ENCODE data around the gene DNAJB6. TPM values are rescaled to one million over a fixed set of nuclear protein-coding genes. Genes with fewer than 3 reads are reported as not detected.

Gene DNAJB6
- total RNA-seq, 1 donor from 2014 or later = 172 TPM

DNA sequence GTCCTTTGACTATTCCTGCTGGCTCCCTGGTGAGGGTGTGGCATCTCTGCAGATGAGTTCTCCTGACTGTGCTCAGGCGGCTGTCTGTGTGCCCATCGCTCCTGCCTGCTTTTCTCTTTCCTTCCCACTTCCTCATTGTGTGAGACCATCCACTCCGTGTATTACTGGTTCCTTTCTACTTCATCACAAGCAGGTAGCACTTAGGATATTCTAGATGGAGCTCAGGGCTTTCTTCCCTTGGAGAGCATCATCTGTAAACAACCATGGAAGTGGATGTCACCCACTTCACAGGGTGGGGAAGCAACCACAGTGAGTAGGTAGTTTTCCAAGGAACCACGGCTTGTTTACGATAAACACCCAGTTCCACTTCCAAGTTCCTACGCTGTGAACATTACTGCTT lies 15.7 kb downstream of the DNAJB6 start:
- Histone ChIP-seq H3K4me3 (no peak overlapping the region), H4K20me1 (ENCODE audit: low read depth) (peaks cover 100% of the 10 kb centered on the region), H3K79me2 (ENCODE audit: low read depth) (peaks cover 100% of the 10 kb centered on the region), H3K4me2 (no peak overlapping the region), H3K27me3 (no peaks in the 10 kb centered on the region), H3K9ac (no peak overlapping the region), H2AFZ (replicated peaks) (no peak overlapping the region), H3K9me3 (ENCODE audit: low read depth) (no peaks in the 10 kb centered on the region), H3K27ac (no peak overlapping the region), H3K4me1 (no peaks in the 10 kb centered on the region), H3K36me3 (no peaks in the 10 kb centered on the region), H3F3A (ENCODE audit: low read depth) (peaks cover 2% of the 10 kb centered on the region)
- Mint-ChIP-seq H3K27ac (no peak overlapping the region), H3K9me3 (peaks cover 18% of the 10 kb centered on the region), H3K36me3 (peaks cover 34% of the 10 kb centered on the region), H3K4me1 (peaks cover 14% of the 10 kb centered on the region), H3K27me3 (ENCODE audit: insufficient read depth, low read depth) (no peaks in the 10 kb centered on the region), H3K4me3 (no peak overlapping the region)
- no peak for DNase-seq (ENCODE audit: low spot score)
- TF ChIP-seq EZH2phosphoT487 (IDR thresholded peaks at IDR 0.05) (no peak), EZH2 (IDR thresholded peaks at IDR 0.05) (no peak)
- TF ChIP-seq, protein P1, sequence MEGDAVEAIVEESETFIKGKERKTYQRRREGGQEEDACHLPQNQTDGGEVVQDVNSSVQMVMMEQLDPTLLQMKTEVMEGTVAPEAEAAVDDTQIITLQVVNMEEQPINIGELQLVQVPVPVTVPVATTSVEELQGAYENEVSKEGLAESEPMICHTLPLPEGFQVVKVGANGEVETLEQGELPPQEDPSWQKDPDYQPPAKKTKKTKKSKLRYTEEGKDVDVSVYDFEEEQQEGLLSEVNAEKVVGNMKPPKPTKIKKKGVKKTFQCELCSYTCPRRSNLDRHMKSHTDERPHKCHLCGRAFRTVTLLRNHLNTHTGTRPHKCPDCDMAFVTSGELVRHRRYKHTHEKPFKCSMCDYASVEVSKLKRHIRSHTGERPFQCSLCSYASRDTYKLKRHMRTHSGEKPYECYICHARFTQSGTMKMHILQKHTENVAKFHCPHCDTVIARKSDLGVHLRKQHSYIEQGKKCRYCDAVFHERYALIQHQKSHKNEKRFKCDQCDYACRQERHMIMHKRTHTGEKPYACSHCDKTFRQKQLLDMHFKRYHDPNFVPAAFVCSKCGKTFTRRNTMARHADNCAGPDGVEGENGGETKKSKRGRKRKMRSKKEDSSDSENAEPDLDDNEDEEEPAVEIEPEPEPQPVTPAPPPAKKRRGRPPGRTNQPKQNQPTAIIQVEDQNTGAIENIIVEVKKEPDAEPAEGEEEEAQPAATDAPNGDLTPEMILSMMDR (IDR thresholded peaks at IDR 0.05) = no peak

DNA sequence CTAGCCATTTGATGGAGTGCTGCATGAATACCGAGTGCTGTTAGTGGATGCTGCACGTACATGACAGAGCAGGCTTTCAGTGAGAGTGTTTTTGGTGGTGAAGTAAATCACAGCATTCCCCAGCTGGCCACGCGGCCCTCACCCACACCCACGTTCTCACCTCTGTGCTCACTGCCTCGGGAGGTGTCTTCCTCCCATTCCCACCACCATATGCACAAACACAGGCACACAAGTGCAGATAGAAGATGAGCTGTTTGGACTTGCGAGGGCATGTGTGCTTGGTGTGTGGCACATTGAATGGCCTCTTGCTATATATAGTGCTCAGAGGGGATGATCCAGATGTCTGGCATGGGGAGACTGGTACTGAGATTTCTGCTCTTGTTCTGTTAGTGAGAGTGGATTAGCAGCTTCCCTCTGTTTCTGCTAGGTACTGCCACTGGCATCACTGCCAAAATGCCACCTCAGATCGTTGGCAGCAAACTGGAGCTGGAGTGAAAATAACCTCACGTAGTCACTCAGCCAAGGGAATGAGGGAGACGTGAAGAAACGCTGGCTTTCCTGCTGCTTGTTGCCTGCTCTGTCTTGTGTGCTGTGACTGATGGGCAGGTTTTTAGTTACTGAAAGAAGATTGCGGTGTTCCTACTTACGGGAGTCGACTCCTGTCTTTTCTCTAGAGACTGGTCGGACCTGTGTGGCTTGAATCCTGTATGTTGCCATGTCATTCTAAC lies 19.1 kb downstream of the DNAJB6 start:
- Histone ChIP-seq H3K27me3 (no peaks in the 10 kb centered on the region), H2AFZ (replicated peaks) (no peak overlapping the region), H4K20me1 (ENCODE audit: low read depth) (peaks cover 100% of the 10 kb centered on the region), H3F3A (ENCODE audit: low read depth) (peaks cover 2% of the 10 kb centered on the region), H3K4me3 (no peak overlapping the region), H3K4me1 (no peaks in the 10 kb centered on the region), H3K9me3 (ENCODE audit: low read depth) (no peaks in the 10 kb centered on the region), H3K9ac (no peak overlapping the region), H3K79me2 (ENCODE audit: low read depth) (peaks cover 100% of the 10 kb centered on the region), H3K36me3 (no peaks in the 10 kb centered on the region), H3K4me2 (no peak overlapping the region), H3K27ac (no peak overlapping the region)
- peaks cover 8% of the 10 kb centered on the region for H3K9me3 Mint-ChIP-seq
- H3K4me1 Mint-ChIP-seq = peaks cover 15% of the 10 kb centered on the region
- H3K4me3 Mint-ChIP-seq = no peak overlapping the region
- DNase-seq (ENCODE audit: low spot score) = no peak
- H3K27ac Mint-ChIP-seq = no peak overlapping the region
- TF ChIP-seq EZH2 (IDR thresholded peaks at IDR 0.05) = no peak
- no peak for TF ChIP-seq EZH2phosphoT487 (IDR thresholded peaks at IDR 0.05)
- TF ChIP-seq, protein P1 (IDR thresholded peaks at IDR 0.05) = no peak
- H3K27me3 Mint-ChIP-seq (ENCODE audit: insufficient read depth, low read depth) = no peaks in the 10 kb centered on the region
- peaks cover 31% of the 10 kb centered on the region for H3K36me3 Mint-ChIP-seq

DNA sequence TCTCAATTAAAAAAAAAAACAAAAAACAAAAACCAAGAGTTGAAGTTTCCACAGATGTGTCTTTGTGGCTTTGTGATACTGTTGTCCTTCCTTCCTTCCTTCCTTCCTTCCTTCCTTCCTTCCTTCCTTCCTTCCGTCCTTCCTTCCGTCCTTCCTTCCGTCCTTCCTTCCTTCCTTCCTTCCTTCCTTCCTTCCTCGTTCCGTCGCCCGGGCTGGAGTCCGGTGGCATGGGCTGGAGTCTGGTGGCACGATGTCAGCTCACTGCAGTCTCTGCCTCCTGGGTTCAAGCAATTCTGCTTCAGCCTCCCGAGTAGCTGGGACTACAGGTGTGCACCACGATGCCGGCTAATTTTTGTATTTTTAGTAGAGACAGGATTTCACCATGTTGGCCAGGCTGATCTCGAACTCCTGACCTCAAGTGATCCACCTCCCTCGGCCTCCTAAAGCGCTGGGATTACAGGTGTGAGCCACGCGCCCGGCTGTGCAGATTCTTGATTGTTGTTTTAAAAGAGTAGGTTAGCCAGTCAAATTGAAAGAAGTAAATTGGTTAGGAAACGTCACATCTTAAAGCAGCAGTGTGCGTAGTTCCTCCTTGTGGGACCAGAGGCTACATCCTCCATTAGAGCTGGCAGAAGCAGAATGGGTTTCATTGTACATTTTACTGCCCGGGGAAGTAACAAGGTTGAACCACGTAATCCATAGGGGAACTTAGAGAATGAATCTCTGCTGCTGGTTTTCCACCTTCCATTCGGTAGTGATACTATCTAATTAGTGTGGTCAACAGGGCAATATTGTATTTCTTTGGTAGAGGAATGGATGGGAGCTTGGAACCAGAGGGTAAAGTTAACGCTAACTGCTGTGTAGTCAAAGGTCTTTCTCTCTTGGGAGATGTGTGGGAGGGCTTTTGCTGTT lies 20.6 kb downstream of the DNAJB6 start:
- DNase-seq (ENCODE audit: low spot score) = no peak
- Histone ChIP-seq H3K4me1 (no peaks in the 10 kb centered on the region), H3K79me2 (ENCODE audit: low read depth) (peaks cover 100% of the 10 kb centered on the region), H3K9ac (no peak overlapping the region), H3K27ac (no peak overlapping the region), H2AFZ (replicated peaks) (no peak overlapping the region), H3K9me3 (ENCODE audit: low read depth) (no peaks in the 10 kb centered on the region), H3K4me2 (no peak overlapping the region), H3K27me3 (no peaks in the 10 kb centered on the region), H3F3A (ENCODE audit: low read depth) (peaks cover 2% of the 10 kb centered on the region), H3K4me3 (no peak overlapping the region), H3K36me3 (no peaks in the 10 kb centered on the region), H4K20me1 (ENCODE audit: low read depth) (peaks cover 100% of the 10 kb centered on the region)
- H3K27me3 Mint-ChIP-seq (ENCODE audit: insufficient read depth, low read depth) = peaks cover under 1% of the 10 kb centered on the region
- peaks cover 31% of the 10 kb centered on the region for H3K36me3 Mint-ChIP-seq
- peaks cover 15% of the 10 kb centered on the region for H3K4me1 Mint-ChIP-seq
- no peak overlapping the region for H3K4me3 Mint-ChIP-seq
- peaks cover 5% of the 10 kb centered on the region for H3K9me3 Mint-ChIP-seq
- TF ChIP-seq, protein P1 (IDR thresholded peaks at IDR 0.05) = no peak
- peak overlapping the region; percentile 6 for H3K27ac Mint-ChIP-seq

All from neural progenitor cell (in vitro differentiated cells).